HEK293 (cell line): Measurements from ENCODE around the gene BUD23.

Experiments used
- CTCF ChIA-PET: fragments of 350-600 bp; formaldehyde crosslinking; extraction: SDS; loops from one replicate; lab custom pipeline; 2021; ENCODE audit warnings: antibody characterized with exemption; lab: Yijun Ruan, JAX
- POLR2A ChIA-PET: fragments of 300-600 bp; formaldehyde crosslinking; extraction: SDS; loops from one replicate; lab custom pipeline; 2020; ENCODE audit warnings: antibody characterized with exemption, inconsistent platforms; lab: Yijun Ruan, JAX
- H3K27ac ChIP-seq: fragments of 200-500 bp; sonication (Bioruptor generic); 2 replicates; pipeline ENCODE4 v1.5.1; 2014; ENCODE audit warnings: low read depth, low read length, control low read depth, inconsistent platforms; ENCODE audit errors: extremely low read depth
- H3K36me3 ChIP-seq, 2 experiments: fragments of 200-500 bp in 1 of 2; sonication (Bioruptor generic) in 1 of 2; 1 replicate in 1 of 2; 2 replicates in 1 of 2; pipeline ENCODE4 v1.5.1; 2014 to 2017; ENCODE audit warnings: inconsistent platforms in 2 of 2, low read length in 2 of 2; ENCODE audit not compliant: control insufficient read depth in 2 of 2, insufficient read depth in 1 of 2
- H3K4me1 ChIP-seq: fragments of 200-500 bp; sonication (Bioruptor generic); 2 replicates; pipeline ENCODE4 v1.5.1; 2014; ENCODE audit warnings: mild to moderate bottlenecking, low read length, inconsistent platforms; ENCODE audit not compliant: control insufficient read depth, insufficient read depth
- H3K4me3 ChIP-seq: 2 replicates; pipeline ENCODE4 v1.5.1; 2011; ENCODE audit warnings: low read depth, mild to moderate bottlenecking, control low read depth, low read length, moderate library complexity
- H3K9me3 ChIP-seq: fragments of 200-500 bp; sonication (Bioruptor generic); 2 replicates; pipeline ENCODE4 v1.5.1; 2014; ENCODE audit warnings: low read depth, low read length, inconsistent platforms; ENCODE audit not compliant: control insufficient read depth, insufficient read depth
- GLIS2 ChIP-seq: fragments of 450-650 bp; formaldehyde crosslinking; IDR thresholded peaks from 2 replicates; pipeline ENCODE4 v1.5.1; 2016; ENCODE audit warnings: missing biosample characterization, missing genetic modification characterization
- HOXA7 ChIP-seq: sonication (generic); formaldehyde crosslinking; IDR thresholded peaks from 2 replicates; pipeline ENCODE4 v1.8.1; 2022; ENCODE audit warnings: missing genetic modification reagents, borderline replicate concordance
- PATZ1 ChIP-seq: fragments of 450-650 bp; formaldehyde crosslinking; IDR thresholded peaks from 2 replicates; pipeline ENCODE4 v1.5.1; 2016; ENCODE audit warnings: missing biosample characterization, missing genetic modification characterization
- ZBTB10 ChIP-seq: fragments of 450-650 bp; formaldehyde crosslinking; IDR thresholded peaks from 2 replicates; pipeline ENCODE4 v1.5.1; 2016; ENCODE audit warnings: missing biosample characterization, missing genetic modification characterization
- ZNF10 ChIP-seq: fragments of 450-650 bp; formaldehyde crosslinking; IDR thresholded peaks from 2 replicates; pipeline ENCODE4 v1.5.1; 2017; ENCODE audit warnings: missing biosample characterization, missing genetic modification characterization
- ZNF114 ChIP-seq: fragments of 450-650 bp; formaldehyde crosslinking; IDR thresholded peaks from 2 replicates; pipeline ENCODE4 v1.5.0; 2017; ENCODE audit warnings: missing biosample characterization, missing genetic modification characterization
- ZNF2 ChIP-seq: fragments of 450-650 bp; formaldehyde crosslinking; IDR thresholded peaks from 2 replicates; pipeline ENCODE4 v1.5.1; 2016; ENCODE audit warnings: missing biosample characterization, missing genetic modification characterization
- ZNF223 ChIP-seq: fragments of 450-650 bp; formaldehyde crosslinking; IDR thresholded peaks from 2 replicates; pipeline ENCODE4 v1.5.1; 2016; ENCODE audit warnings: missing biosample characterization, missing genetic modification characterization
- ZNF26 ChIP-seq: fragments of 450-650 bp; formaldehyde crosslinking; IDR thresholded peaks from 2 replicates; pipeline ENCODE4 v1.5.1; 2016; ENCODE audit warnings: missing biosample characterization, missing genetic modification characterization
- ZNF324 ChIP-seq: fragments of 450-650 bp; formaldehyde crosslinking; IDR thresholded peaks from 2 replicates; pipeline ENCODE4 v1.5.1; 2016; ENCODE audit warnings: missing biosample characterization, missing genetic modification characterization
- ZNF426 ChIP-seq: fragments of 450-650 bp; formaldehyde crosslinking; IDR thresholded peaks from 2 replicates; pipeline ENCODE4 v1.5.1; 2017; ENCODE audit warnings: missing biosample characterization, missing genetic modification characterization, mild to moderate bottlenecking, inconsistent platforms, moderate library complexity
- ZNF629 ChIP-seq: fragments of 450-650 bp; formaldehyde crosslinking; IDR thresholded peaks from 2 replicates; pipeline ENCODE4 v1.5.1; 2017; ENCODE audit warnings: missing biosample characterization, missing genetic modification characterization
- ZNF843 ChIP-seq: fragments of 450-650 bp; formaldehyde crosslinking; IDR thresholded peaks from 2 replicates; pipeline ENCODE4 v1.5.1; 2016; ENCODE audit warnings: missing biosample characterization, missing genetic modification characterization

The BUD23 gene

GRCh38 chr7:73742753-73743641, 59.6 kb downstream of the BUD23 start (continued):
- 0 out of 2 replicates have a peak, but pooled peaks have one; percentile 37 for TF ChIP-seq PATZ1 (tag by site-specific recombination)
- no peak for TF ChIP-seq ZNF223 (tag by site-specific recombination)
- TF ChIP-seq ZNF2, result 0 out of 2 replicates have a peak, but pooled peaks have one; percentile 40
- TF ChIP-seq ZNF843 (tag by site-specific recombination), result no peak
- peak; percentile 63 for TF ChIP-seq GLIS2 (tag by site-specific recombination)
- no peak for TF ChIP-seq ZNF426
- TF ChIP-seq ZNF629 (tag by site-specific recombination), result 0 out of 2 replicates have a peak, but pooled peaks have one; percentile 11
- no peak for TF ChIP-seq ZBTB10
- TF ChIP-seq ZNF10 (tag by site-specific recombination), result peak; percentile 24; the same call in 1 of the 2 replicates

GRCh38 chr7:73746378-73746777, 63.0 kb downstream of the BUD23 start:
- no peak overlapping the region for H3K4me3 ChIP-seq
- peaks cover 4% of the 10 kb centered on the region for H3K4me1 ChIP-seq
- POLR2A ChIA-PET, result no interaction called here
- TF ChIP-seq ZNF26 (tag by site-specific recombination) (no peak), ZNF114 (tag by site-specific recombination) (no peak), ZNF629 (tag by site-specific recombination) (no peak), ZNF324 (tag by site-specific recombination) (no peak), HOXA7 (CRISPR knock-in tag) (no peak), ZNF843 (tag by site-specific recombination) (no peak)
- no peaks in the 10 kb centered on the region for H3K36me3 ChIP-seq
- H3K27ac ChIP-seq, result no peak overlapping the region
- no peaks in the 10 kb centered on the region for H3K9me3 ChIP-seq
- CTCF ChIA-PET, result interaction anchor here (0.7 to 1.5 kb wide), 2 partner anchors 12 to 110 kb away, joined by 4 to 7 read pairs; no protein-coding TSS in a partner anchor
